Endothelial cell of umbilical vein (primary cell): Measurements from ENCODE around the gene RBMS1. TPM values are rescaled to one million over a fixed set of nuclear protein-coding genes. Genes with fewer than 3 reads are reported as not detected.

ENCODE experiments used
- BruUV-seq: library from RNA; stranded (reverse); fragments of 400-500 nt; replicated peaks from 2 replicates; lab custom pipeline; 2021; lab: Mats Ljungman, UMichigan
- CTCF ChIA-PET: fragments of 300-600, 350-600 bp; sonication (Branson Sonifier 250); formaldehyde crosslinking; loops from one replicate; lab custom pipeline; 2021; ENCODE audit warnings: antibody characterized with exemption, inconsistent platforms; lab: Charles Lee
- POLR2A ChIA-PET: fragments of 300-600, 350-600 bp; sonication (Branson Sonifier 250); formaldehyde crosslinking; loops from one replicate; lab custom pipeline; 2021; ENCODE audit warnings: antibody characterized with exemption, inconsistent platforms; lab: Charles Lee
- DNase-seq: peaks from one replicate; pipeline ENCODE4 v3.0.0-alpha.2; 2011; ENCODE audit warnings: low read depth, low spot score
- FAIRE-seq: peaks from 2 replicates; lab custom pipeline; 2011; peaks lifted over from hg19 to GRCh38; lab: Jason Lieb, UNC
- H2AFZ ChIP-seq: 2 replicates; pipeline ENCODE4 v1.6.0; 2012; ENCODE audit warnings: low read depth, low read length, control low read depth, inconsistent platforms
- H3K27ac ChIP-seq: 2 replicates; pipeline ENCODE4 v1.5.1; 2011; ENCODE audit warnings: low read depth, mild to moderate bottlenecking, control low read depth, low read length, moderate library complexity; ENCODE audit not compliant: insufficient read depth
- H3K27me3 ChIP-seq, 2 experiments: 2 replicates each; pipeline versions ENCODE4 v1.6.0 to v1.6.1; 2011; ENCODE audit warnings: low read length in 2 of 2, mixed read lengths in 1 of 2; ENCODE audit not compliant: control insufficient read depth in 2 of 2, insufficient read depth in 2 of 2
- H3K36me3 ChIP-seq, 2 experiments: 2 replicates in 1 of 2; 3 replicates in 1 of 2; pipeline ENCODE4 v1.5.1; 2011; ENCODE audit warnings: low read length in 2 of 2, mild to moderate bottlenecking in 1 of 2, moderate library complexity in 1 of 2; ENCODE audit not compliant: control insufficient read depth in 2 of 2, insufficient read depth in 2 of 2; ENCODE audit errors: extremely low read depth in 1 of 2
- H3K4me1 ChIP-seq: 3 replicates; pipeline ENCODE4 v1.5.1; 2011; ENCODE audit warnings: mild to moderate bottlenecking, low read length; ENCODE audit not compliant: control insufficient read depth, insufficient read depth; ENCODE audit errors: extremely low read depth
- H3K4me2 ChIP-seq: 2 replicates; pipeline ENCODE4 v1.6.1; 2011; ENCODE audit warnings: low read length, control low read depth, mixed read lengths; ENCODE audit not compliant: insufficient read depth
- H3K4me3 ChIP-seq, 3 experiments: fragments of 200-600 bp in 1 of 3; sonication (generic), shearing (Covaris generic) in 1 of 3; replicated peaks in 1 of 3; 2 replicates each; pipeline ENCODE4 v1.5.1; 2011 to 2016; ENCODE audit warnings: control low read depth in 3 of 3, low read length in 3 of 3, mild to moderate bottlenecking in 2 of 3, inconsistent platforms in 1 of 3, low read depth in 1 of 3, moderate library complexity in 1 of 3; ENCODE audit not compliant: insufficient read depth in 1 of 3
- H3K79me2 ChIP-seq: 2 replicates; pipeline ENCODE4 v1.6.0; 2012; ENCODE audit warnings: low read length, inconsistent platforms; ENCODE audit not compliant: control insufficient read depth, insufficient read depth
- H3K9ac ChIP-seq: replicated peaks from 2 replicates; pipeline ENCODE3; 2011; ENCODE audit warnings: low read length, control low read depth; ENCODE audit not compliant: insufficient read depth; ENCODE audit errors: extremely low read depth
- H3K9me1 ChIP-seq: replicated peaks from 3 replicates; pipeline ENCODE4 v1.6.0; 2011; ENCODE audit warnings: mild to moderate bottlenecking, low read length; ENCODE audit not compliant: control insufficient read depth, insufficient read depth; ENCODE audit errors: extremely low read depth
- H3K9me3 ChIP-seq: replicated peaks from 2 replicates; pipeline ENCODE4 v1.5.1; 2012; ENCODE audit warnings: low read length, inconsistent platforms; ENCODE audit not compliant: control insufficient read depth, insufficient read depth
- H4K20me1 ChIP-seq: replicated peaks from 2 replicates; pipeline ENCODE3; 2011; ENCODE audit warnings: mild to moderate bottlenecking, low read length; ENCODE audit not compliant: control insufficient read depth, insufficient read depth; ENCODE audit errors: extremely low read depth
- EZH2 ChIP-seq: IDR thresholded peaks from 2 replicates; pipeline ENCODE4 v1.6.1; 2012; ENCODE audit warnings: borderline replicate concordance, low read depth, mild to moderate bottlenecking, moderate library complexity, low read length, inconsistent platforms; ENCODE audit not compliant: severe bottlenecking
- FOS ChIP-seq: IDR thresholded peaks from 2 replicates; pipeline ENCODE4 v1.6.1; 2011; ENCODE audit warnings: mild to moderate bottlenecking, low read length, moderate library complexity, borderline replicate concordance; ENCODE audit not compliant: insufficient read depth
- GATA2 ChIP-seq: IDR thresholded peaks from 2 replicates; pipeline ENCODE4 v1.7.0; 2011; ENCODE audit warnings: low read depth, mild to moderate bottlenecking, moderate library complexity, mixed read lengths, low read length; ENCODE audit not compliant: insufficient read length, insufficient read depth
- MYC ChIP-seq: IDR thresholded peaks from one replicate; pipeline ENCODE4 v1.6.1; 2011; ENCODE audit warnings: mild to moderate bottlenecking, low read depth, low read length
- POLR2A ChIP-seq: IDR thresholded peaks from 2 replicates; pipeline ENCODE4 v1.6.1; 2012; ENCODE audit warnings: low read depth, mild to moderate bottlenecking, control low read depth, low read length
- dilution Hi-C: fragments of 300-500 bp; cut with MboI; formaldehyde crosslinking; loops from one replicate; pipeline ENCODE4 v1.15.0; 2019; ENCODE audit warnings: low sequenced_read_pairs; ENCODE audit not compliant: extremely low pct_ligation_motif_present
- intact Hi-C: fragments of 100-400 bp; cut with micrococcal nuclease; formaldehyde crosslinking; loops from one replicate; pipeline ENCODE4 v1.10.0; 2022
- polyA plus RNA-seq, 4 experiments: library from polyadenylated mRNA; depleted of rRNA in 3 of 4; stranded (reverse) in 3 of 4; unstranded in 1 of 4; fragments of >200 nt; gene quantifications; 2 replicates each; pipeline versions ENCODE4 v1.2.1 to v1.2.3, GENCODE V29; 2011 to 2012; ENCODE audit warnings: missing spikeins in 1 of 4
- total RNA-seq: library from RNA; stranded (reverse); gene quantifications from 2 replicates; pipeline ENCODE4 v1.2.3, GENCODE V29; 2021
- TF ChIP-seq, protein P1 (sequence below): IDR thresholded peaks from 2 replicates; pipeline ENCODE4 v1.6.1; 2011; ENCODE audit not compliant: insufficient read depth, insufficient read length
- TF ChIP-seq, protein P2 (sequence below), 2 donors: IDR thresholded peaks; 1 replicate in 1 of 2; 2 replicates in 1 of 2; pipeline ENCODE4 v1.5.1; 2011; ENCODE audit warnings: low read length in 2 of 2, mild to moderate bottlenecking in 2 of 2, moderate library complexity in 2 of 2, control low read depth in 1 of 2, inconsistent platforms in 1 of 2, low read depth in 1 of 2; ENCODE audit not compliant: insufficient read depth in 1 of 2; ENCODE audit errors: extremely low read depth in 1 of 2

RBMS1 gene
- total and polyA plus RNA-seq, 2 donors (not counting 3 experiments of a cell fraction or from before 2014, with no cell fraction given), result 60.0 to 93.3 TPM

DNA sequence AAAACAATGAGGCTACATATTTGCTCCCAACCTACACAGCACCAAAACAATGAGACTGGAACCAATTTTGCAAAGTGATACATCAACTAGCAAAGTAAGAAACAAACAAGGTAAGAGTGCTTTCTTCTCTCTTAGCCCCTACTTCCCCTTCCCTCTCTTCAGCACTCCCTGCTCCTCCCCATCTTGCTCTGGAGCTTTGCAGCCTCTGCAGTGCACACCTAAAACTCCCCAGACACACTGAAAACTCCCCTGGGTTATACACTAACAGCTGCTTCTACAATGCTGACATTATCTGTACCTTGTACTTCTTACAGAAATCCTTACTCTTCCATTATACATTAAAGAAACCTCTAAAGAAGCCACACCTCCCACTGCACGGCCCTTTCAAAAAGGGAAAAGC, 93.7 kb downstream of the RBMS1 start:
- CTCF ChIA-PET, result interaction anchor here (1.4 kb wide), 1 partner anchor 75 kb away, joined by 5 read pairs; no protein-coding TSS in a partner anchor
- POLR2A ChIA-PET, result no interaction called here
- BruUV-seq, result no TSS peak
- Histone ChIP-seq H3K9me3 (no peaks in the 10 kb centered on the region), H3K4me1 (peaks cover 55% of the 10 kb centered on the region), H3K27ac (no peak overlapping the region), H2AFZ (no peak overlapping the region), H3K4me3 (no peak overlapping the region), H3K9ac (no peak overlapping the region), H3K27me3 (no peaks in the 10 kb centered on the region), H4K20me1 (peaks cover 32% of the 10 kb centered on the region), H3K79me2 (peaks cover 98% of the 10 kb centered on the region), H3K9me1 (no peaks in the 10 kb centered on the region), H3K36me3 (no peaks in the 10 kb centered on the region), H3K4me2 (no peak overlapping the region)
- FAIRE-seq (no peak), DNase-seq (no peak)
- no peak for TF ChIP-seq MYC
- TF ChIP-seq POLR2A, result no peak
- TF ChIP-seq GATA2, result no peak
- TF ChIP-seq EZH2, result no peak
- intact Hi-C loops, result no loop called here
- dilution Hi-C loops, result no loop called here

DNA sequence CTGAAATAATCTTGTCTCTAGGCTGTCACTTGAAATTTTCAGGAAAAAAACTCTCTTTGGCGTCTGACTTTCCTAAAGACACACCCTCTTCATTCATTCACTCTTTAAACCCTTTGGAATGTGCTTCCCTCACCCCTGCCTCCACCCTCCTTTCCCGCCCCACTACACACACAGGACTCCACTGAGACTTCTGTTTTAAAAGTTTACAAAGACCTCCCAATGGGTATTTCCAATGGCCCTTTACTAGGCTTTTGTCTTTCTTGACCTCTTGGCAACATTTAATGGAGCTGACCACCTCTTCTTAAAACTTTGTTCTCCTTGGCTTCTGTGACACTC, 96.1 kb downstream of the RBMS1 start:
- no peak overlapping the region for H3K4me3 ChIP-seq
- intact Hi-C loops, result no loop called here
- H3K27ac ChIP-seq, result peak overlapping the region; percentile 38
- POLR2A ChIA-PET, result no interaction called here
- no peak overlapping the region for H3K9ac ChIP-seq
- BruUV-seq, result no TSS peak
- no peak overlapping the region for H2AFZ ChIP-seq
- dilution Hi-C loops, result no loop called here
- DNase-seq (no peak), FAIRE-seq (no peak)
- no peaks in the 10 kb centered on the region for H3K36me3 ChIP-seq
- no peaks in the 10 kb centered on the region for H3K9me3 ChIP-seq
- H3K79me2 ChIP-seq, result peaks cover 98% of the 10 kb centered on the region
- peaks cover 42% of the 10 kb centered on the region for H3K4me1 ChIP-seq
- no peaks in the 10 kb centered on the region for H3K9me1 ChIP-seq
- peak overlapping the region; percentile 53 for H3K4me2 ChIP-seq
- CTCF ChIA-PET, result interaction anchor here (0.8 to 1.5 kb wide), 3 partner anchors 22 to 92 kb away, joined by 3 to 4 read pairs (median 3); no protein-coding TSS in a partner anchor
- H4K20me1 ChIP-seq, result peaks cover 36% of the 10 kb centered on the region
- TF ChIP-seq GATA2, result no peak
- no peak for TF ChIP-seq POLR2A
- TF ChIP-seq, protein P1, sequence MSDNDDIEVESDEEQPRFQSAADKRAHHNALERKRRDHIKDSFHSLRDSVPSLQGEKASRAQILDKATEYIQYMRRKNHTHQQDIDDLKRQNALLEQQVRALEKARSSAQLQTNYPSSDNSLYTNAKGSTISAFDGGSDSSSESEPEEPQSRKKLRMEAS, result no peak
- TF ChIP-seq, protein P2, sequence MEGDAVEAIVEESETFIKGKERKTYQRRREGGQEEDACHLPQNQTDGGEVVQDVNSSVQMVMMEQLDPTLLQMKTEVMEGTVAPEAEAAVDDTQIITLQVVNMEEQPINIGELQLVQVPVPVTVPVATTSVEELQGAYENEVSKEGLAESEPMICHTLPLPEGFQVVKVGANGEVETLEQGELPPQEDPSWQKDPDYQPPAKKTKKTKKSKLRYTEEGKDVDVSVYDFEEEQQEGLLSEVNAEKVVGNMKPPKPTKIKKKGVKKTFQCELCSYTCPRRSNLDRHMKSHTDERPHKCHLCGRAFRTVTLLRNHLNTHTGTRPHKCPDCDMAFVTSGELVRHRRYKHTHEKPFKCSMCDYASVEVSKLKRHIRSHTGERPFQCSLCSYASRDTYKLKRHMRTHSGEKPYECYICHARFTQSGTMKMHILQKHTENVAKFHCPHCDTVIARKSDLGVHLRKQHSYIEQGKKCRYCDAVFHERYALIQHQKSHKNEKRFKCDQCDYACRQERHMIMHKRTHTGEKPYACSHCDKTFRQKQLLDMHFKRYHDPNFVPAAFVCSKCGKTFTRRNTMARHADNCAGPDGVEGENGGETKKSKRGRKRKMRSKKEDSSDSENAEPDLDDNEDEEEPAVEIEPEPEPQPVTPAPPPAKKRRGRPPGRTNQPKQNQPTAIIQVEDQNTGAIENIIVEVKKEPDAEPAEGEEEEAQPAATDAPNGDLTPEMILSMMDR (IDR thresholded peaks at IDR 0.05; ENCODE audit: extremely low read depth in 1 of 2, insufficient read depth in 1 of 2, low read depth in 1 of 2, low read length in 2 of 2), result no peak
- TF ChIP-seq FOS, result no peak
- no peaks in the 10 kb centered on the region for H3K27me3 ChIP-seq
